A549 (cell line): ENCODE results near the gene SRC.

Experiments
- CTCF ChIP-seq: fragments of >200 bp; sonication (Bioruptor Twin); formaldehyde crosslinking; IDR thresholded peaks from 3 replicates; pipeline ENCODE4 v1.5.1; 2016
- POLR2A ChIP-seq: IDR thresholded peaks from 2 replicates; pipeline ENCODE4 v1.6.1; 2012; ENCODE audit warnings: mild to moderate bottlenecking, low read length

GRCh38 chr20:37435607-37436006 is 89.7 kb downstream of the SRC start:
- TF ChIP-seq CTCF (no peak), POLR2A (no peak)
